Activated T-cell treated with anti-CD3 and anti-CD28 coated beads, Interleukin-2, amount 50 U/mL, for 1 hour (primary cell): Measurements from ENCODE around the gene NR1H4.
"Not testable (repeated sequence)": the region's sequence is repeated elsewhere in the genome, so short reads cannot be mapped to it uniquely, and the experiment has no call there.

Experiments used
- DNase-seq: peaks from one replicate; pipeline ENCODE4 v3.0.0-alpha.2; 2020

NR1H4 gene

DNA sequence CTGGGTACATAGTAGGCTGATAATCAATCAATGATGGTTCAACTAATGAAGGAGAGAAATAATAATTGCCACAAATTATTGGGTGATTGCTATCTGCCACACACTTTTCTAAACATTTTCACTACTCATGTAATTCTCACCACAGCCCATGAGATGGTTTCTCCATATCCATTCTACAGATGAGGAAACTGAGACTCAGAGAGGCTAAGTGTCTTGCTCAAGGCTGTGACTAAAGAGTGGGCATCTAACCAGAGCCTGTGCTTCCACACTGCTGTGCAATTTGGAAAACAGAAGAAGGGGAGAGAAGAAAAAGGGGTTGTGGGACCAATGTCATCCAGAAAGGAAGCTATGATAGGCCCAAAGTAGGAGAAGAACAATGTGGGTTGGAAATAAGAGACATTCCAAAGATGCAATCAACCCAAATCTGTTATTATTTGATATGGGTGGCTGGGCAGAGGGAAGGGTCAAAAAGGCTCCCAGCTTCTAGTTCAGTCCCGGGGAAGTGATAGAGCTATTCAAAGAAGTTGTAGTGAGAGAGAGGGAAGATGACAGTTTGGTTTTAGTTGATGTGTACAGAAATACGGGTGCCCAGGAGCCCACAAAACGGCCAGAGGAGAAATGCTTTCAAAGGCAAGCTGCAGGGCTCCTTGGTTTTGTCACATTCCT is 483 bp upstream of the NR1H4 start:
- DNase-seq, result no peak

DNA sequence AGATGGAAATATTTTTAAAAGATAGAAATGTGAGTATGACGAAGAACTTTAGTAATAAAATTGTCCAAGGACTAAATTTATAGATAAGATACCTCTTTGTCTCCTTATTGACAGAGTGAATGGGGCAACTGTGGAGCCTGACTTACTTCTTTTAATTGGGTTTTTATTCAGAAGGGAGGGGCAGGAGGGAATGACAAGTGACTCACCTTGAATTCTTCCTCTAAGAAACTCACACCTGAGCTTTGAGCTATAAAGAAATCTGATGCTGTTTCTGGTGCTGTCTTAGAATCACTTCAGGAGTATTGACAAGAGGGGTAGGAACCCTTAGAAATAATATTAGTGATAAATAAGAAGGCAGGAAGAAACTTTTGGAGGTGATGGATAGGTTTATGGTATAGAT is 951 bp downstream of the NR1H4 start:
- no peak for DNase-seq

- DNase-seq, result no peak
These were observed 2.5 kb downstream of the NR1H4 start for GRCh38 chr12:100476013-100476751.

- DNase-seq, result no peak
These were observed 7.4 kb downstream of the NR1H4 start for GRCh38 chr12:100481021-100481420.

DNA sequence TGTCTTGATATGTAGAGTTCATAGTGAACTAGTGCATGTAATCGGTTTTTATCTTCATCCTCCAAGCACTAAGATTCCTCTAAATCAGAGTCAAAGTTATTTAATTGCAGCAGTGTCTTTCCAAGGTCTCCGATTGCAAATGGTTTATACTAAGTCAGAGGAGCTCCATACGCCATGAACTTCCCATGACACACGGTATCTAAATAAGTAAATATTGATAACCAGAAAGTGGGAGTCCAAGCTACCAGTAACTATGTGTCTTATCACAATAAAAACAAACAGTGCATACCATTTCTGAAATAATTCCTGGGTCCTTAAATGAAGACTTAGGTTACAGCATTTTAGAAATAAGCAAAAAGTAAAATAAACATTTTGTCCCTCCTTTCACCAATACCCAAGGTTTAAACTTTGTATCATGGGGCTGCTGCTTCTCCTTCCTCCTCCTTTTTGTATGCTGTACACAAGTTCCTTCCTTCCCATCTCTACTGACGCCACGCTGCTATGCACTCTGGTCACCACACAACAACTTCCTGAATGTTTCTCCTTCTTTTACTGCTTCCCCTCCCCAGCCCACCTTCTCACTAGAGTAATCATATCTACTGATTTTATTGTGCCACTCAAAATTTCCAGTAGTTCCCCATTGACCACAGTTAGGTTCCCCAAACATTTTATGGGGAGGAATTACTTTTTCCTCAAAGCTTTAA is 10.7 kb downstream of the NR1H4 start:
- DNase-seq, result no peak

- DNase-seq, result no peak
These were observed 11.3 kb downstream of the NR1H4 start for GRCh38 chr12:100484891-100485471.

GRCh38 chr12:100485983-100486382 is 12.3 kb downstream of the NR1H4 start:
- no peak for DNase-seq

DNA sequence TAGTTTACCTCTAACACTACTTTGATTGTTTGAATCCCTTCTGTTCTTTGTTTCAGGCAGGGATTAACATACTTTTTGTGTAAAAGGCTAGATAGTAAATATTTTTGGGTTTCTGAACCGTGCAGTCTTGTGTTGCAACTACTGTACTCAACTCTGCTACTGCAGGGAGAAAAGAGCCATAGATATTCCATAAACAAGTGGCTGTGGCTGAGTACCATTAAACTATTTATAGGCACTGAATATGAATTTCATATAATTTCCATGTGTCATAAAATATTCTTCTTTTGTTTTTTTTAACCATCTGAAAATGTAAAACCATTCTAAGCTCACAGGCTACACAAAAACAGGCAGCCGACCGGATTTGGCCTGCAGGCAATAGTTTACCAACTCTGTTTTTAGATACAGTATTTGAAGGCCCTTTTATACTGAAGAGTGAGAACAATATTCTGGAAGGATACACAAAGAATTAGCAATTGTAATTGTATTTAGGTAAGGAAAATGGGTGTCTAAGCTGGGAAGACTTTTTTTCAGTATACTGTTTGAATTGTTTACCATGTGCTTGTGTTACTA is 15.7 kb downstream of the NR1H4 start:
- DNase-seq, result no peak

DNA sequence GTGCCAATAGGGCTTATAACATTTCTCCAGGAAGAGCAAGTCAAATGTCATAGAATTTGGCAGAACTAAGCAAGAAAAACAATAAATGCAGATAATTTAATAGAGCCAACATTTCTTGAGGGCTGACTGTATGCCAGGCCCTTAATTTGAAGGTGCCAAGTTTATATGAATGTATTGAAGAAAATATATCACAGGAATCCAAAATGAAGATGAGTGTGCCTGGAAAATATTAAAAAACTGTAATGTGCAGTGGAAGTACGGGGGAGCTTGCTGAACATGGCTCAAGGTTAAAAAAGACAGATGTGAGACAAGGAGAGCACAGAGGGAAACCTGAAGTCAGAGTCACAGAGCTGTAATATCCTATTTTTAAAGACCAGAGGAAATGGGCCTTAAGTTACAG is 16.4 kb downstream of the NR1H4 start:
- no peak for DNase-seq

DNA sequence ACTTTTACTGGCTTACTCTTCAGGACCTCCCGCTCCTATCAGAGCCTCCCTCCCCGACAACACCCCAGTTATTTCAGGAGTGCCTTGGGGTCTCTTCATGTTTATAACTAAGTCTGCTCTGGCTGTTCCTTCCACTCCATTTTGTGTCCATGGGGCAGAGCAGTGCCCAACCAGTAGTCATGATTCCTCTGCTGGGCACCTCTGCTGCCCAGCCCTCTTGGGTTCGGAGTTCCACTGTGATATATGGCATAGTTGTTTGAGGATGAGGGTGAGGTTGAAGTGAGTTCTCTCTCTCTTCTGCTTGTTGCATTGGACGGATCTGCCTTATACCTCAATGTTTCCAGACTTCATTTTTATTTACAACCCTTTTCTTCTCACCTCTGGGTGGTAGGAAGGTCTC is 17.4 kb downstream of the NR1H4 start:
- no peak for DNase-seq

DNA sequence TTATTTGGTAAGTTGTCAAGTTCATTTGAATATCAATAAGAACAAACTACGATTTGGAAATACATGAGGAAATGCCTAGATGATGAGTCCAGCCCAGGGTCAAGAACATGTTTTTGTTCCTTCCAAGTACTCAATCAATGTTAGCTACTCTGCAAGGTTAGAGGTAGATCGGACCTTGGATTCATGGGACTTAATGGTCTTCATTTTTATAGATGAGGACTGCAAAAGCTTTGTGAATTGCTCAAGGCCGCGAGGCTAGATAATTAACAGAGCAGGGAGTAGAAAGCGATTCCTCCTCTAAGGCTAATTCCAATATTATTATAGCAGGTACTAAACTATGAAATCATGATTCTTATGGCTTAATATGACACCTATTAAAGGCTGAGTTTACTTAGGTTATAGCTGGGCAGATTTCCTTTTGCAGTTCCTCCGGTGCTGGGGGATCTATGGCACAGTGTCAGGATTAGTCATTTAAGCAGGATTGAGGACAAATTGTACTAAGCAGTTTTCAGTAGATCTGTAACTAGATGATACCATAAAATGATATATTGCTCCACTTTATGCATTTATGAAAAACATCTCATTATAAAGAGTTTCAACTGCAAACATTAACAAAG is 19.8 kb downstream of the NR1H4 start:
- no peak for DNase-seq

DNA sequence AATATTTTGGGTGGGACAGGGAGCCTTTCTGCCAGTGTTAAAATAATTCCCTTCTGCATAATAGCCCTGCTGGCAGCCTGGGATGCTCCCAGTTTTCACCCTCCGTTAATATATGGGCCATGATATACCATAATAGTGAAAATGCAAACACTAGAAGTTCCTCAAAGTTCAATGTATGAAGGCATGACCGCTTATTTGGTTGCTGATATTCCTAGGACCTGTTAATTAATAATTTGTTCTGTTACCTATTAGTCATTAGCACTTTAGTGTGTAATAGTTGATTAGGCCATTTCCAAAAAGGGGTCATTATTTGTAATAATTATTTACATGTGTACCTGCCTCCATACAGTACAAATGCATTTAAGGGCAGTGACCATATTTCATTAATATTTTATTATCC is 20.4 kb downstream of the NR1H4 start:
- DNase-seq, result no peak

DNA sequence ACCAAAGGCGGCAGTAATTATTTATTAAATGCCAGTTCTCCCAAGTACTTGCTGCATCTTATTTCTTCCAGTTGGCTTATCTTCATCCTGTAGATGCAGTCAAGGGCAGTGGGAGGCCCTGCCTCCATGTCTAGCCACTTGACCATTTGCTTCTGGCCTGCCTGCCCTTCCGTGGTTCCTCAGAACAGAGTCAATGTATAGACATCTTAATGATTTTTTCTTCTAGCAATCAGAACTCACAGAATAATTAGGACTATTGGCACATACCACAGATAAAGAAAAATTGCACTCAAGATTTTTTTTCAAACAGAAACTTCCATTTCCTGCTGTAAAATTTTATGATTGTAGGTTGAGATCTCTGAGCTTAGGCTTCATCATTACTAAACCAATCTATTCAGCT is 20.9 kb downstream of the NR1H4 start:
- DNase-seq, result no peak

GRCh38 chr12:100497105-100497795 is 23.6 kb downstream of the NR1H4 start:
- DNase-seq, result no peak

- DNase-seq, result no peak
These were observed 24.5 kb downstream of the NR1H4 start for GRCh38 chr12:100498141-100498540.

DNA sequence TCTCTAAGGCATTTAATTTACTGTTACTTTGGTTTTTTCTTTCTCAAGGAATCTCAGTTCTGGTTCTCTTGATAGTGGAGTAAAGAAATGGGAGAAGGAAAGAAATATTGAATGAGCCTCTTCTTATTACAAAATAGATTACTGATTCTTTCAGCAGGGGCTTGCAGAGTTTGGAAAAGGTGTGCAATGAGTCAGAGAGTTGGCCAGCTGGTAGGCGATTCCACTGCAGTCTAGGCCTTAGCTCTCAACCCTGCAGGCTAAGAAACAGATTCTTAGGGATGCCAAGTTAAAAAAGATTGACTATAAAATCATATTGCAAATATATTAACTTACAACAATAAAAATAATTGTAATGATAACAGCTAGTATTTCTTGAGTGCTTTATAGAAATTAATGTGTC is 25.8 kb downstream of the NR1H4 start:
- DNase-seq, result no peak

- not testable (repeated sequence) for DNase-seq
These were observed 29.1 kb downstream of the NR1H4 start for GRCh38 chr12:100502718-100503117.

- no peak for DNase-seq
These were observed 29.6 kb downstream of the NR1H4 start for GRCh38 chr12:100503228-100503628.

DNA sequence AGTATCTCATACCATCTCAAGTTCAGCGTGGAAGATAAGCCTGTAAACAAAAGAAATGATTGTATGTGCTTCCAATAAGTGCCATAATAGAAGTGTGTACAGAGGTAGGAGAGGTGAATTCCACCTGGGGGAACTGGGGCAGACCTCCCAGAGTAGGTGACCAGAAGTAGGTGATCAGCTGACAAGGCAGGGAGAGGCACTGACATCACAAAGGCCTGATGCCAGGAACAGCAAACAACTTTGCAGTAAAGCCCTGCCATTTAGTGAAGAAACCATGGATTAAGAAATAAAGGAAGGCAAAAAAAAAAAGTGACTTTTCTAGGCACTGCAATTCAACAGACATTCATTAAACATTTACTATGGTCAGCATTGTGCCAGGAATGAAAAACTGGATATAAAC is 31.1 kb downstream of the NR1H4 start:
- DNase-seq, result no peak

DNA sequence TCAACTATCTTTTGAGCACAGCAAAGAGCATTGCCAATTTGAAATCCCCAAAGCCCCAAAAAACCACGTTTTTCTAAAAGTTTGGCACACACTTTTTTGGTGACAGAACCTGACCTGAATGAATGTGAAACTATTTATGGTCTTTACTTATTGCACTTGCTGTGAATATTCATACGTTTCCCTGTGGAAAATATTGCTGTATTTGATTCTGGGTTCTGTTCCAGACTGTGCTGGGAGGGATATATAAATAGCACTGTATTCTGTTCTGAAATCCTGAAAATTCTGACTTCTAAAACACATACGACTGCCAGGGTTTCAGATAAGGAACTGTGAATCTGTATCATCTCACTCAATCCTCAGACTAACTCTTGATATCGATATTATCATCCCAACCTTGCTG is 35.1 kb downstream of the NR1H4 start:
- no peak for DNase-seq

DNA sequence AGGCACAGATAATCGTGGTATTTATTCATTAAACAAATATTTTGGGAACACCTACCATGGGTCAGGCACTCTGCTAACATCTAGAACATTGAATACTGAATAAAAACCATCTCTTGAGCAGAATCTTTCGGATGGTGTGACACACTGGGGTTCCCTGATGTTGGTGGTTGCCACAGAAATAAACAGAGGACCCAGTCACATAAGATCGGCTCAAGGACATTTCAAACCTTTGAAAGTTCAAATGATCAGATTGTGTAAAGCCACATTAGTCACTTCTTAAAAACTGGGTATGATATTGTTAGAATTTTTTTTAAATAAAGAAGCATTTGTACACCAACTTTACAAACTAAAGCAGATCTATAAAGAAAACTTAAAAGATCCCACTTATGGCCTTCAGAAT is 39.0 kb downstream of the NR1H4 start:
- no peak for DNase-seq

DNA sequence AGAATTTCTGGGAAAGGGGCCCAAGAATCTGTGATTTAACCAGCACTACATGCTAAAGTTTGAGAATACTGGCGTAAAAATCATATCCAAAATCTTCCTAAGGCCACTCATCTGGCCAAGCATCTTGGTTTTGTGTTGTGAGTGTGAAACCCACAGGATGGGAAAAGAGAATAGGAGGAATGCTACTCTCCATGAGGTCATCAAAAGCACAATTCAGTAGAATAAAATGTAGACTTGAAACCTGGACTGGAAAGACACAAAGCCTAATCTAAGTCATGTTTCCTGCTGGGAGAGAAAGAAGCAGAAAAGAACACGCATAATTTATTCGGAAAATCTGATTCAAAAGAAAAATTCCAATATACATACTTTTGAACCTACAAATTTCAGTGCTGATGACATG is 42.3 kb downstream of the NR1H4 start:
- DNase-seq, result no peak
